IPS-NIHi11 (cell line): Measurements from ENCODE around the gene NID1.
"Not testable (repeated sequence)": the region's sequence is repeated elsewhere in the genome, so short reads cannot be mapped to it uniquely, and the experiment has no call there.

Source experiments
- DNase-seq: peaks from one replicate; pipeline ENCODE4 v3.0.0; 2012; ENCODE audit warnings: mixed read lengths, low spot score

Gene NID1

DNA sequence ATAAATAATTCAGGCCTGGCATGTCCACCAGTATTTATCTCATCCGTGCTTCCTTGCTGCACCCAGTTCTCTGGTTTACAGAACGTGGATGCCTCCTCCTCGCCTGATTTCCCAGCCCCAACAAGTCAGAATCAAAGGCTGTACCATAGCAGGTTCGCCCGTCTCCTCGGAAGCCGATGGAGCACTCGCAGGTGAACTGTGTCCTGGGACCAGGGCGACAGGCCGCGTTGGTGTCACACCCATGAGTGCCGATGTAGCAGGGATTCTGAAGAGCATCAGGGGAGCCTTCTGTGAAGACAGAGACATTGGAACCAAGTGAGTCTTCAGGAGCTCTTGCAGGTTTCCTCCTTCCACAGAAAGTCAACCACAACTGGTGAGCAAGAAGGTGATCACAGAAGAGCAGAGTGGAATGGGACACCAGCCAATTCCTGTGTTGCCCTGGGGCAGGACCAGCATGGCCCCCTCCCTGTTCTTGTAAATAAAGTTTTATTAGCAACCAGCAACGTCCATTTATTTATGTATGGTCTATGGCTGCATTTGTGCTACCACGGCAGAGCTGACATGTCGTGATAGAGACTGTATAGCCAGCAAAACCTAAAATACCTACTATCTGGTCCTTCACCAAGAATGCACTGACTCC is 40.8 kb downstream of the NID1 start:
- DNase-seq, result no peak

DNA sequence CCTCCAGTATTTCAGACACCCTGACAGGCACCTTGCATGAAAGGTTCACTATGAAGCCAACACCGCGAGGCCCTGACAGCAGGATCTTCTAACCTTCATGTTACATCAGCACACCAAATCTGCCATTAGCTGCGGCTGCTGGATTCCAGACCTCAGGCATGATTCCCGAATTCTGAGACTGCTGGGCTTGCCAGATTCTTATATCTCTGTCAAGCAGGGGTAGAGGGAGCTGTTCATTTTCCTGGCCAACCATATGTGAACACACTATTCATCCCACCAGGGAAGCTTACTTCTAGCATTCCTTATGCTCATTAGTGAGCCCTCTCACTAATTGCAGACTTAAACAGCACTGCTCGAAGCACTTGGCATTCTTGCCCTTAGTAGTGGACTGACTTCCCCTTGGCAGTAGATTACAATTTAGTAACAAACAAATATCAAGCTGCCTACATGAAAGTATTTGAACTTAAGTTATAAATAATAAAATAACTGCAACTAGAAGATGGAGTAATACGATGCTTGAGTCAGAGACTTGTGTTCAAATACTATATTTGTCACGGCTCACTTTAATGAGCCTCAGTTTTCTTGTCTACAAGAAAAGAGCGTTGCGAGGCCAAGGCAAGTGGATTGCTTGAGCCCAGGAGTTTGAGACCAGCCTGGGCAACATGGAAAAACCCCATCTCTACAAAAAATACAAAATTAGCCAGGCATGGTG is 43.3 kb downstream of the NID1 start:
- no peak for DNase-seq

DNA sequence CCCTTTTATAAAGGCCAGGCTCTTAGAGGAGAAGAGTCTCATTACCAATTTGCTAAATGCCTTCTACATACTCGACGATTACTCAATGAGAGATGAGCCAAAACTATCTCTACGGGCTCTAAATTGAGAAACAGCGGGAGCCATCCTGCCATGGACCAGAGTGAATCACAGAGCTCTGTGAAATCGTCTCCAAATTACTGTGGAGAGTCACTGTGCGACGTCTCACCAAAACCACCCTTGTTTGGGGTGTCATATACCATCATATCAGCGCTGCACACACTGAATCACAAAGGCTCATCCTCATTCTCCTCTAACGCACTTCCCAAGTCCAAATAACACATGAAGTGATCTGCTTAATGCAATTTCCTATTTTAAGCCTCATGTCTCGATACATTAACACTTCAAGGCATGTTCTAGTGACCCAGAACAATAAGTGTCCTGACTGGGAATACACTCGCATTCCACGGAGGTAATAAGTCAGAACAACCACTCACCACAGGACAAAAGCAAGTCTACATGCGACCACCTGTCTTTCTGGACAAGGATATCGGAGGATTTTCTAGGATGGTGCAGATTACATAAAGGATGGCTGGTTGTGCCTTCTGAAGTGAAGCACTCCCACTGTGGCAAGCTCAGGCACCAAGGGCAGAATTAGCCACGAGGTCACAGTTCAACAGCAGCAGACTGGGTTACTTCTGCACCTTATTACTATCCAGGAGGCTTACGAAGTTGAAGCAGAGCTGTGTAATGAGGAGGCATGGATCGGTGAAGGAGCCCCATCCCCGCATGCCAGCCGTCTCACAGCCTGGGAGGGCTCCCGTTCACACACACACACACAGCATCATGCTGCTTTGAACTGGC is 44.3 kb downstream of the NID1 start:
- DNase-seq, result no peak

DNA sequence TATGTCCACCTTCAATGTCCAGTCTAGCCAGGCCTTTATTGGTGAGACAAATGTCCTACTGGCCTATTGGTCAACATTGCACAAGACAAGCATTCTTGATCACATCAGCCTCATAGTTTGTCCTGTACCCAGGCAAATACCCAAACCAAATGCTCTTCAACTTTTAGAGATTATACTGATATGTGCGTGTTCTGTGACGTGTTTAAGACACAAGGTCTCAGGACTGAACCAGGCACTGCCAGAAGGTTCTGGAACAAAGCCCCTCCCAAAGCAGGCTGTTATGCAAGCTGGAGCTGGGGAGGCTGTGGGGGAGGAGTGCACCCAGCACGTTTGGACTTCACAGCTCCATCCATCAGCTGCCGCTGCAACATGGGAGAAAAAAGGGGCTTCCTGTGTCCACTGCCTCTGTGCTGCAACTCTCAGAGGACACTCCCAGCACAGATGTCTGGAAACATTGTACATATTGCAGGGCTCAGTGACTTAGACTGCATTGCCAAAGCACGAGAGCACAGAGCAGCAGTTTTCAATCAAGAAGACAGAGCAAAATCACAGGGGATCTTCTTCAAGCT is 45.9 kb downstream of the NID1 start:
- no peak for DNase-seq

DNA sequence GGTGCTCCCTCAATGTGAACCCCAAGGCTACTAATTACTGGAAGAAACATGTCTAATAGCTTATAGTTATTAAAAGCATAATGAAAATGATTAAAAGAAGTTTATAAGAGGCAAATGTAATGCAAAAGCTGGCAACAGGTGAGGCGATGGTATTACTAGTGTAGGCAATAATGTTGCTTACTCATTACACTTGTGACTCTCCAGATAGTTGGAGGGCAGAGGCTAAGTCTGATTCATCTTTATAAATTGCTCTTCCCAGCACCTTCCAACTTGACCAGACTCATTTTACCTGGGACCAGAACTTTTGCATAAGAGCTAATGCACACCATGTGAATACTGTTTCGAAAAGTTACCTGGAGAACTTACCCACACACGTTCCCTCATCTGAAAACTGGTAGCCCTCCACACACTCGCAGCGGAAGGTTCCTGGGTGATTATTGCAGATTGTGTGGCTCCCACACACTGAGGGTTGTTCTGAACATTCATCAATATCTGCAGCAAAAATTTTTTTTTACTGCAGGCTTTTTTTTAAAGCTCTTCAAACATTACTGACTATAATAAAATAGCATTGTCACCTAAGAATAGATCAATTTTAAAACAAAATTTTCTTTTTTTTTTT is 48.0 kb downstream of the NID1 start:
- no peak for DNase-seq

DNA sequence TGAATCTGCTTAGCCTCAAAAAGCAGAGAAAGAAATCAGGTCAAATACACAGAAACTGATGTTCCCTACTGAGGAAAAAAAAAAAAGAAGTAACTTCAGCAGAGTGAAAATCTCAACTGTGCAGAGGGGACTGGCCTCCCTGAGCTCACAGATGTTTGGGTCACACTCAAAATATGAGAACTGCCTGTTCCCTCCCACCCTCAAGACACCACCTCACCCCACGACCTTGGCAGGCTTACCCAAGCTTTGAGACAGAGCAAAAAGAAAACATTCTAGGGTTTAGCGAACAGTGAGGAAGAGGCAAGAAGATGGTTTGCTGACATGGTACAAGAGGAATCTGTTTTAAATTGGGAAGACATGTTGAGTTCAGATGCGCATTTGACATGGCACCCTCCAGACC is 48.8 kb downstream of the NID1 start:
- DNase-seq, result no peak

DNA sequence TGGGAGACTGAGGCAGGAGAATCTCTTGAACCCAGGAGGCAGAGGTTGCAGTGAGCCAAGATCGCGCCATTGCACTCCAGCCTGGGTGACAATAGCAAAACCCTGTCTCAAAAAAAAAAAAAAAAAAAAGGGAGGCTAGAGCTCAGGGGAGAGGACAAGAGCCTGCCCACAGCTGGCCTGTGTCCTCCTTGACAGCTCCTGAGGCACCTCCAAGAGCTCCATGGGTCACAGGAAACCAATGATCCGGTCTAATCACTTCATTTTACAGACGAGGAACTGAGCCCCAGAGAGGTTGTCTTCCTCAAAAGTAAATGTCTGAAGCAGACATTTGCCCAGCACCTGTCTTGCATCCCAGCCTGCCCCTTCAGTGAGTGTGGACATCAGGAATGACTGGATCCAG is 49.4 kb downstream of the NID1 start:
- no peak for DNase-seq

DNA sequence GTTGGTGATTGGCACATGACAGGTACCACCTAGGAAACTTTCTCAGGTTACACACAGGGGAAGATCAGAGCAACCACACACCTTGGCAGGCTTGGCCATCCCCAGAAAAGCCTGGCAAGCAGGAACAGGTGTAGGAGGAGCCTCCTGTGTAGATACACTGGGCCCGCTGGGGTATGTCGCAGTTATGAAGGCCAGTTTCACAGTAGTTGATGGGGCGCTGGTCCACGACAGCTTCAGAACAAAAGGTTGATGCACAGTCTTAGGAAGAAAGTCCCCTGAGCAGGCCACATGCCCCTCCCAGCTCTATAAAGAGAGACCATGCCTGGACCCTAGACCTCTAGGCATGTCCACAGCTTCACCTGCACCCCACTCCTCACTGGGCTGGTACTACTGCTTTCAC is 51.6 kb downstream of the NID1 start:
- no peak for DNase-seq

DNA sequence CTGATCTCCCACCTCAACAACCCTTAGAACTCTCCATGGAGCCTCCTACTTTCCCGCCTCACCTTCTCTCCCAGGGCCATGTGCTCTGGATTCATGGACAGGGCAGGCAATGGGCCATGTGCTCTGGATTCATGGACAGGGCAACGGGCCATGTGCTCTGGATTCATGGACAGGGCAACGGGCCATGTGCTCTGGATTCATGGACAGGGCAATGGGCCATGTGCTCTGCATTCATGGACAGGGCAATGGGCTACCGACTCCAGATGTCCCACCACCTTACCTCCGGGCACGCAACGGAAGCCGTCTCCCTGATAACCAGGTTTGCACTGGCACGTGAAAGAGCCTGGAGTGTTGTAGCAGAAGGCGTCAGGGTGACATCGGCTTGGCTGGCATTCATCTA is 53.2 kb downstream of the NID1 start:
- DNase-seq, result no peak

DNA sequence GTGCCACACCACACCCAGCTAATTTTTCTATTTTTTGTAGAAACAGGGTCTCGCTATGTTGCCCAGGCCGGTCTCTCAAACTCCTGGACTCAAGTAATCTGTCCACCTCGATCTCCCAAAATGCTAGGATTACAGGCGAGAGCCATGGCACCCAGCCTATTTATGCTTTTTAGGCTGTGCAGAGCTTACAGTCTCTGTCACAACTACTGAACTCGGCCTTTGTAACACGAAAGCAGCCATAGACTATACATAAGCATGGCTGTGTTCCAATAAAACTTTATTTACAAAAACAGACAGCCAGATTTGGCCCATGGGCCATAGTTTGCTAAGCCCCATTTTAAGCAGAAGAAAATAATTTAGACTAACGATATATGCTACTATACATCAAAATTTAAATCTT is 54.4 kb downstream of the NID1 start:
- no peak for DNase-seq

DNA sequence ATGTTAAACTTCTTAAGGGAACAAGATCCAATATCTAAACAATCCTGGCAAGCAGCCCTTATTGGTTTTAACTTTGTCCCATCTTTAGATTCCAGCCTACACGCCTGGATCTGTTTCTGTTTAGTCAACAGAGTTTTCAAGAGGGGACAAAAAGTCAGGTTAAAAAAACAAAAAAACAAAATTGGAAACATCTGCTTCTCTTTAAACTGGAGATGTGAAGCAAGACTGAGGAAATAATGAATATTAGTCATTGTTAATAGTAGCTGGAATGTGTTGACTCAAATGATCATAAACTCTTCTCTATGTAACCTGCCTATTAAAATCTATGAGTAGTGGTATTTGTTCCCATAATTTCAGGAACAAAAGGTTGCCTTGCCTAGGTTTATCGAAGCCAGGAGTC is 55.0 kb downstream of the NID1 start:
- DNase-seq, result no peak

DNA sequence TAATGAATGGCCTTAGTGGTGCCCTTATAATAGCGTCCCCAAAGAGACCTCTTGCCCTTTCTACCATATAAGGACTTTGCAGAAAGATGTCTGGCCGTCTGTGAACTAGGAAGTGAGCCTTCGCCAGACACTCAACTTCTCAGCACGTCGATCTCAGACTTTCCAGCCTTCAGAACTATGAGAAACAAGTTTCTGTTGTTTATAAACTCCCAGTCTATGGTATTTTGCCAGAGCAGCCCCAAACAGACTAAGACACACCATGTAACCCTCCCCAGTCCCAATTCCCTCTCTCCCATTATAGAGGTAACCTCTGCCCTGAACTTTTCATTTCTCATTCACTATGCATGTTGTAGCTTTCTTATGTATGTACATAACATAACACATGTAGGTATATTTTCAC is 55.7 kb downstream of the NID1 start:
- DNase-seq, result no peak

DNA sequence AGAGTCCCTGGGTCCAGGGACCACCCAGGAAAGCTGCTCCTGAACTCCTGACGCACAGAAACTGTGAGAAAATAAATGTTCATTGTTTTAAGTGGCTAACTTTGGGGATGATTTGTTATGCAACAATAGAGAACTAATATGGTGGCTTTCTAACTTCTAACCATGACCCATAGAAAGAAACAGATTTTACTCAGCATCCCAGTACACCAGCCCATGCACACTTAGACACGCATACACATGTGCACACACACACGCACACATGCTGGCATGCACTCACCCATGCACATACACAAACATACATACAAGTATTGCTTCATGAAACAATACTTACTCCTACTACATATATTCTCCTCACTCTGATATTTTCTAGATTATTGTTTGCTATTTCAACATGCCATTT is 57.1 kb downstream of the NID1 start:
- DNase-seq, result no peak

DNA sequence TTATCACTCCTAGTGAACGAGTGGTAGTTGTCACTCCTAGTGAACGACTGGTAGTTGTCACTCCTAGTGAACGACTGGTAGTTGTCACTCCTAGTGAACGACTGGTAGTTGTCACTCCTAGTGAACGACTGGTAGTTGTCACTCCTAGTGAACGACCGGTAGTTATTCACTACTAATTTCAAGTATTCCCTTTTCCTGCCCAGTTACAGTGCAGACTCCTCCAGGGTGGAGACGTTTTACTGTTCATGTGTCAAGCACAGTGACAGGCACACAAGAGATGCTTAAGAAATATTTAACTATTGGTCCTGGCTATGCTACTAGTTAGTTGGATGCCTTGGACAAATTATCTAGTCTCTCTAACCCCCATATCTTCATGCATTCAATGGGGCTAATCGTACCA is 61.8 kb downstream of the NID1 start:
- not testable (repeated sequence) for DNase-seq

DNA sequence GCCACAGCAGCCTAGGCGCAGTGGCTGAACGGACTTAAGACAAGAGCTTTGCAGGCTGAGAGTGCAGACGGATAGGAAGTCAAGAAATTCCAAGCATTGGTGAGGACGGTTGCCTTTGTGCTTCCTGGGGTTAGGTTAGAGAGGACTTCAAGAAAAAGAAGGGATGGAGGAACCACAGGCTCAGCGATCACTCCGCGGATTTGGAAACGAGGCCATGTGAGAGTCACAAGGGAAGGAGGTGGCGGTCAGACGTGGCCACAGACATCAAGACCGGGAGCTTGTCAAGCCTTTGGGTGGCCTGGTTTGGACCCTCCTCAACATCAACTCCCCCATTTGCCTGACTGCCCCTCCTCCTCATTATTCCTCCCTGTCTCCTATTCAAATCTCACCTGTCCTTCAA is 62.3 kb downstream of the NID1 start:
- DNase-seq, result no peak

DNA sequence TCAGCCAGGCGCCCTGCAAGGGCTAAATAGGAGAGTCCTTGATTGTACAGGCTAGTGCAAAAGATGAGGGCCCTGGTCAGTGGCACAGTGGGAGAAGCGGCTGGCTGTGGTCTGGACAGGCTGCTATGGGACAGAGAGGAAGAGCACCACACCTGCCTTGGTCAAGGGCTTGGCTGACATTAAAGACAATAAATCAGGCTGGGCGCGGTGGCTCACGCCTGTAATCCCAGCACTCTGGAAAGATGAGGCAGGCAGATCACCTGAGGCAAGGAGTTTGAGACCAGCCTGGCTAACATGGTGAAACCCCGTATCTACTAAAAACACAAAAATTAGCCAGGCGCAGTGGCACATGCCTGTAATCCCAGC is 62.9 kb downstream of the NID1 start:
- no peak for DNase-seq

DNA sequence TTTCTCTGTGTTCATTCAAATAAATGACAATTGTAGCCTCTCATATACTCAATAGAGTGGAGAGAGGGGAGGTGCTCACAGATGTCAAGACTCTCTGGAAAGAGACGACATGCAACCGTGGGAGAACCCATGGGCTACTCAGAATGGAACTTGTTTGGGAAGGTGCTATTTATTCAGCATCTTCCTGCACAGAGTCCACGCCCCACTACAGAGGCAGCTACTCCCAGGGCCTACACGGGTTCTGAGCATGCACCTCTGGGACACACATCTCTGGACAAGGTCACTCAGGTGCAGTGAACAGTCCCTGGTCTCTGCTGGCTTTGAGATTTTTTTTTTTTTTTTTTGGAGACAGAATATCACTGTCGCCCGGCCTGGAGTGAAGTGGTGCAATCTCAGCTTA is 64.1 kb downstream of the NID1 start:
- DNase-seq, result no peak

DNA sequence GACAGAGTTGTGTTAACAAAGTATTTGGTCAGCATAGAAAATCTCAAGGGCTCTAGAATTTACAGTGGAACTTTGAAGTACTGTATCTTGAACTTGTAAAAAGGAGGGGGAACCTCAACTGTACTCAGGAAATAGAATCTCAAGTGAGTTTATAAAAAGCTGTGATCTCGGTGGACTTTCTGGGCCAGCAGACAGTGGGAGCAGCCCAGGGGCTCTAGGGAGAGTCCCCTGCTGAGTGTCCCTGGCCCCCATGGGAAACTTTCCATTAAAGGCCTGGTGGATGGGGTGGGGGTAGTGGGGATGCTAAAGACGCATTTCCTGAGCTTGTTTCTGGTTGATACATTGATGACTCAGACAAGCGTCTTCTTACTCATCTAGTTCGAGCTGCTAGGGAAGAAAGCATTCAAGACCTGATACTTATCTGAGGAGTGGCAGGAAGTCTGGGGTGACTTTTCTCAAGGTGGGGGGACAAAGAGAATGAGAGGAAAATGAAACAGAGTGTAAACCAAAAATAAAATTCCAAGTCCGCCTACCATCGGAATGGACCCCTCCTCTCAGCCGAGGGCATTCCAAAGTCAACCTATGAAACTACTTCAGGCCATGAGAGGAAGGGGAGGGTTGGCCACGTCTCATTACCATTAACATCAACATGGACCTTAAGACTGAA is 65.5 kb downstream of the NID1 start:
- no peak for DNase-seq

DNA sequence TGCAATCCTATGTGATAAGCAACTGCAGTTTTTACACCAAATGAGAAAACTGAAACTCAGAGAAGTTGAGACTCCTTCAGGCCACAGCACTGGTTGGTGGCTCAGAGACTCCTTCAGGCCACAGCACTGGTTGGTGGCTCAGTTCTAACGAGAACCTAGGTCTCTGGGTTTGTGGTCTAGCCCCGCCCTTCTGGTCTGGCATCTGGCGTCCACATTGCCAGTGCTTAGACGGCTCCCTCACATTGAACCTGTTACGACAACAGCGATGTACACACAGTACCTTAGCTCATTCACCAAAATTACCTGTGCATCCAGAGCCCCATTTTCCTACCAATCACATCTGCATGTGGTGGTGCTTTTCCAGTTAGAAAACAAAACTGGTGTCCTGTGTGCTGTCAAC is 66.1 kb downstream of the NID1 start:
- DNase-seq, result no peak

DNA sequence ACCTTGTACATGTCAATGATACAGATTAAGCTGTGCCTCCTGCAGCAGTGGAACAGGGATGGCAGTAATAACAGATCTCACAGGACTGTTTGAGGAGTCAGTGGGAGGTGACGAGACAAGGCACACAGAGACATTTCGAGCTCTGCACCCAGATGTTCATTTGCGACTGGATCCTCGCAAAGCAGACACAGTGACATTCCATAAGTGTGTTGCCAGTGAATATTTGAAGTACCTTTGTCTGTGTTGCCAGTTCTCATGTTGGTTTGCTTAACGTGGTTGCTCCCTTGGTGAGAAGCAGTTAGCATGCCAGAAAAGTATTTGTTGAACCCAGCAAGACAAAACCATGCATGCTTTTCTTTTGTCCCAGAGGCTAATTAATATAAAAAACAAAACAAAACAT is 67.0 kb downstream of the NID1 start:
- no peak for DNase-seq

DNA sequence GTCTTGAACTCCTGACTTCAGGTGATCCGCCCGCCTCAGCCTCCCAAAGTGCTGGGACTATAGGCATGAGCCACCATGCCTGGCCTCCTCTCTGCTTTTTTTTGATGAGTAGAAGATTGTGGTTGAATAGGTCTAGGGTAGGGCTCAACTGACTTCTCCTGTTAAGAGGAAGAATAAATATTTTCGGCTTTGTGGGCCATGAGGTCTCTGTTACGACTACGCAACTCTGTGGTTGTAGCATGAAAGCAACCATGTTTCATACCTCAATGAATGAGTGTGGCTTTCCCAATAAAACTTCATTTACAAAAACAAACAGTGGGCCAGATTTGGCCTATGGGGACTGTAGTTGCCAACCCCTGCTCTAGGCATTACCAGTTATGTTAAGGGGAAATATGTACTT is 67.8 kb downstream of the NID1 start:
- DNase-seq, result no peak
